C1 segment of cervical spinal cord (tissue), 14 donors: ENCODE results near the gene ZNF236.
A peak's percentile ranks its signal among the peaks of the same experiment; 100 is the strongest.
"Not testable (repeated sequence)": the region's sequence is repeated elsewhere in the genome, so short reads cannot be mapped to it uniquely, and the experiment has no call there.

ENCODE experiments used
- DNase-seq, 14 donors: peaks; one replicate each; lab custom pipeline; 2025; lab: John Stamatoyannopoulos, UW

ZNF236 gene

DNA sequence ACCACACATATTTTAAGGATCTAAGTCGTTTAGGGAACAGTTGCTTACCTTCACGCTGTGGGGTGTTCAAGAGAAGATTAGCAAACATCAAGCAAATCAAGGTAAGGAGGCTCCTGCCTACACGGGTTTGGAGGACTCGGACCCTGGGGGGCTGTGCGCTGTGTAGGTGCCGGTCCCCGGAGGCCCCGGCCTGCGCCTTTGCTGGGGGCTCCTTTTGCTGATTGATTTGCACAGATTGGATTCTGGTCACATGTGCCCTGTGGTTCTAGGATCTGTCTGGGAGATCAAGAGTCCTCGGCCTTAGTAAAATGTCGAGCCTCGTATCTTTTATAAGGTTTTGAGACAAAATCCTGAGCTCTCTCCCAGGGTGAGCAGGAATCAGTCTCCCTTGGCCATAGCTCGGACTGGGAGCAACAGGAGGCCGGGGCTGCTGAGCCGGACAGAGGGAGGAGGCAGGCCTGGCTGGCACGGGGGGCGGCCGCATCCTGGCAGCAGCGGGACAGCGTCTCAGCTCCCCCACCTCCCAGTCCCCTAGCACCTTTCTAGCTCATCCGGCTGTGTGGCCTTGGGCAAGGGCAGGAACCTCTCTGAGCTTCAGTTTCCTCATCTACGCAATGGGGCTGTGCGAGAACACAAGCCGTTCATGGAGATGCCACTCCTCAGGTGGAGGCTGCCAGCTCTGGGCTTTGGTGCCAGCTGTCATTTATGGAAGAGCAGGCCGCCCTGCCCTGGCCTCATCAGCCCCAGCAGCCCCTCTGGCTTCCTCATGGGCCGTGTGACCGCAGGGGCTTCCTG is 163.0 kb downstream of the ZNF236 start:
- no peak for DNase-seq

DNA sequence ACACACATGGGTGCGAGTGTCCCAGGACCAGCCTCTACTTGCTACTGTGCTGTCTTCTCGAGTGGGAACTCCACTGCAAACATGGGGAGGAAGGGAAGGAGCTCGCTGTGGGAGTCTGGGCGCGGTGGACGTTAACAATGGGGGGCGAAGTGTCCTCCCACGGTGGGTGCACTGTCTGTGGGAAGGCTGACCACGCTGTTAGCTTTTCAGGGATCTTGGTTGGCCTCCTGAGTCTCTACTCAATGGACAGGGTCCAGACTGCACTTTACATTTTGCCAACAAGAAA is 163.5 kb downstream of the ZNF236 start:
- no peak for DNase-seq

DNA sequence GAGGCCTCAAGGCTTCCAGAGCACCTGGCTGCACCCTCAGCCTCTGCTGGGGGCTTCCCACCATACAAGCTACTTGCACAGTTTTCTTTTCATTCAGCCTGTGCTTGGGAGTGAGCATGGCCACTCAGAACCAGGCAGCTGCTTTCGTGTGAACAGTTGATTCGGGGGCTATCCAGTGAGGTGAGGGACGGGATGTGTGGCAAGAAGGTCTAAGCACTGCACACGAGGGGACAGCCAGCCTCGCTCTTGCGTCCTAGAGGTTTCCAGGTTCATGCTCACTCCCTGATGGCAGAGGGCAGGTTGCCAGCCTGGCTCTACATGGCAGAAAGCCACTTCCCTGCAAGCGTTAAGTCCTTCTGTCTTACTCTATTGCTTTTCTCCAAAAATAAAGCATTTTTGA is 164.0 kb downstream of the ZNF236 start:
- no peak for DNase-seq

DNA sequence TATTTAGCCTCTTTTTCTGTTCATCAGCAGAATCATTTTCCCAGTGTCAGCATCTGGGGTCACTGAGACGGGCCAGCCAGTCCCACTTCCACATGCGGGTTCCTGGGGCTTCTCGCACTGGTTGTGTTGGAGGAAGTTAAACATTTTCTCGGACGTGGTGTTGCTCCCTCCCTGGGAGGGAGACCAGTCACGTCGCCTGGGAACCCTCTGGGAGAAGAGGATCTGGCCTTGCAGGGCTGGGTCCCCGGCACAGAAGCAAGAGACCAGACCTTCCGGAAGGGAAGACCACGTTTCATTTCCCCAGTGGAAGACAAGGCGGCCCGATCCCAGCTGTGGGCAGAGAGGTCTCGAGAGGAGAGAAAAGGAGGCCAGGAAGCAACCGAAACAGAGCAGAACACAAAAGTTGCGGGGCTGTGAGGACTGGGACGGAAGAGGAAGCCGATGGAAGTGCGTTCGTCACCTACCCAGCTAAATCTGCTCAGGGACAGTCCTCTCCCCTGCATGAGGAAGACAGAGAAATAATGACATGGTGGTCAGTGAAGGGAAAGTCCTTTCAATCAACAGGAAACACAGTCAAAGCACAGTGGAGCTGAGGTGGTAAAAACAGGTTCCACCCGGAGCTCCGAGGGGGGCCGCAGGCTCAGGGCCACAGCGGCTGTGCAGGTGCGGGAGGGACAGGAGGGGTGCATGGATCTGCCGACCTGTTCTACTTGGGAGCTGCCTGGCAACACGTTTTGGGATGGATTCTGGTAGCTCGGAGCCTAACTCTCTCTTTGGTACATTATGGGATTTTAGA is 165.9 kb downstream of the ZNF236 start:
- peak in 2 of 14 donors; percentile 49 to 61 for DNase-seq

DNA sequence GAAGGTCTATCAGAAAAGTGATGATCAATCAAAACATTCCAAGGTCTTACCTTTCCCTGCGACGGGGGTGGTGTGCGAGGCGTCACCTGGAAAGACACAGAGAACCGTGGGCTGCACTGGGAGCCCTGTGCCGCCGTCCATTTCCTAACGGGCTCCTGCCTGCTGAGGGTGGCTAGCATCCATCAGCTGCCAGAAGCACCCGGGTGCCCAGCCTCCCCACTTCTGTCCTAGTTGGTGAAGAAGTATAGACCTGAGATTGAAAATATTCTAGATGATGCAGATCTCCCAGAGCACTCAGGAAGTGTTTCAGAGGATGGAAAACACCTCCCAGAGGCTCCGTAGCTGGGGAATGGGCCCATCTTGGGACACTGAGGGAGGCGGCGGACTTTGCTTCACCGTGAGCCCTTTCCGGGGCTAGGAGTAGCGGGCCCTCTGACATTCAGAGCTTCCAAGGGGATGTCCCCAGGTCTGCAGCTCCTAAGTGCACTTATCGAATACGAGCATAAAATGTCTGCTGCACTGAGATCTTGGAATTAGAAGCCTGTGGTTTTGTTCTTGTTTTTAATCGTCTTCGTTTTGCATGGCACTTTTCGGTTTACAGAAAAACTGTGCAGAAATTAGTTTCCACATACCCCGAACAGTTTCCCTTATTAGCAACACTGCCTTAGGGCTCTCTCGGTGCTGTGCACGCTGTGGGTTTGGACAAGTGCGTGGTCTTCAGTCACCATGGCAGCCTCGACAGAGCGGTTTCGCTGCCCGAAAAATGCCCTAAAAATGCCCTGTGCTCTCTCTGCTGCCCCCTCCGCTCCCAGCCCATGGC is 166.7 kb downstream of the ZNF236 start:
- DNase-seq: no peak

DNA sequence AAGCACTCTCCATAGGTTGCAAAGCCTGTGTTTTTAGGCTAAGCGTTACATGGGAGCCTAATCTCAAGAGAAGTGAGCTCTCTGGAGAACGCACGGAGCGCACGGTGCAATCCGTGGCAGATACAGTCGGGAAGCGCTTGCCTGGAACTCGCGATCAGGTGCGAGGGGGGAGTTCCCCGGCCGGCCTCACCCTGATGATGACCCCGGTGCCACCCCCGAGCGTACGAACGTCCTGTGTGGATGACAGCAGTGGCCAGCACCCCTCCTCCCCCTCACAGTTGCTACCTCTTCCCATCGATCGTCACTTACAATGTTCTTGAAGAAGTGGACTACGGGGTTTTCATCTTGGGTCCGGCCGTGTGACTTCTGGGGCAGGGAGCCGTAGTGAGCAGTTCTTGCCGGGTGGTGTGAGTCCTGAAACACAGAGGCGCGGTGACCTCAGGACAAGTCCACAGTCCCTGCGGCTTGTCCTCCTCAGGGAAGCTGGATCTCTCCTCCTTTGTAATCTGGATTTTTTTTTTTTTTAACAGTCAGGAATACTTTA is 167.4 kb downstream of the ZNF236 start:
- DNase-seq: no peak

DNA sequence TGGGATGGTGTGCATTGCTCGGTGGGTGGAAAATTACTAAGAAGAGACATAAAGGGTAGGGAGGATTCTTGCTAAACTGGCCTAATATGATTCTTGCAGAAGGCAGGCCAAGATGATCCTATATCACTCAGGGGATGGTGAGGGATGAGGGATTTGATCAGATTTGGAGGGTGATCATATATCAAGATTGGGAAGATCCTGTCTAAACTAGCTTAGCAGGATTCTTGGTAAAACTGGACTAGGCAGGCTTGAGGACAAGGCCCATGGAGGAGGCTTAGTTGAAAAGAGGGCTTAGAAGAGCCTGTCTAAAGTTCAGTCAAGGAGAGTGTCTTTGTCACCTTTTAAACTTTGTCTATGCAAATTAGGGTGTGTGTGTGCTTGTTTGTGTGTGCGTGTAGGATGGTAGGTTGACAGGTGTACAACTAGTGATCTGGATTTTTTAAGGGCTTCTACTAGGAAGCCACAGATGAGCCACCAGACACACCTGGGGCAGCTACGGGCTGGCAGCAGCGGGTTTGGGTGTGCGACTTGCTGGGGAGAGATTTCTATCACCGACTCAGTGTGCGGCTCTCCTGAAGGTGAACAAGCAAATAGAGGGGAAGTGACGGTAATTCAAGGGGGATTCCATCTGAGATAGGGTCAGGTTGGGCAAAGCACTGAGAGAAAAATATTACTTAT is 168.1 kb downstream of the ZNF236 start:
- DNase-seq: not testable (repeated sequence)

DNA sequence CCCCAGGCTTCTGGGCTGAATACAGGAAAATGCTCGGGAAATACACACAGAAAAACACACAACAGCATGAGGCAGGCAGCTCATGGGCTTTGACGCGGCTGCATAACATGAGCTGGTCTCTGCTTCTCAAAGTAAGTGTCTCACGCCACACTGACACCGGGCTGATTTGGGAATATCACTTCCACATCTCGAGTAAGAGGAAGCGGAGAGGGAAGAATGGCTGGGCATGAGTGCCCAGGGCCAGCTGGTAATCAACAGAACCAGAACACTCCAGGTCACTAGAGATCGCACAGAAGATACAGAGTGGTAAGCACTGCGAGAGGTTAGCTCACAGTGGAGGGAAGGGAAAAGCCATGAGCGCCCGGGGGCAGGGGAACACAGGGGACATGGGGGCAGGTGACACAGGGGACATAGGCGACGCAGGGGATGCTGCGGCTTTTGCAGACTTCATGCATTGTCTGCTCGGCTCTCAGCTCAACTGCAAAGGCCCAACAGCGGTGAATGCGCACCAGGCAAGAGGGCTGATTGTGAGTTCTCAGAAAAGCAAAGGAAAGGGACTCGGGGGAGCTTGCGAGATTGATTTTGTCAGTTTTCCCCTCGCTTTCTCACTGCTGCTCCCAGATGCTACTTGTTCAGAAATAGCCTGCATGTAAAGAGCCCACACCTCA is 168.8 kb downstream of the ZNF236 start:
- DNase-seq: no peak

DNA sequence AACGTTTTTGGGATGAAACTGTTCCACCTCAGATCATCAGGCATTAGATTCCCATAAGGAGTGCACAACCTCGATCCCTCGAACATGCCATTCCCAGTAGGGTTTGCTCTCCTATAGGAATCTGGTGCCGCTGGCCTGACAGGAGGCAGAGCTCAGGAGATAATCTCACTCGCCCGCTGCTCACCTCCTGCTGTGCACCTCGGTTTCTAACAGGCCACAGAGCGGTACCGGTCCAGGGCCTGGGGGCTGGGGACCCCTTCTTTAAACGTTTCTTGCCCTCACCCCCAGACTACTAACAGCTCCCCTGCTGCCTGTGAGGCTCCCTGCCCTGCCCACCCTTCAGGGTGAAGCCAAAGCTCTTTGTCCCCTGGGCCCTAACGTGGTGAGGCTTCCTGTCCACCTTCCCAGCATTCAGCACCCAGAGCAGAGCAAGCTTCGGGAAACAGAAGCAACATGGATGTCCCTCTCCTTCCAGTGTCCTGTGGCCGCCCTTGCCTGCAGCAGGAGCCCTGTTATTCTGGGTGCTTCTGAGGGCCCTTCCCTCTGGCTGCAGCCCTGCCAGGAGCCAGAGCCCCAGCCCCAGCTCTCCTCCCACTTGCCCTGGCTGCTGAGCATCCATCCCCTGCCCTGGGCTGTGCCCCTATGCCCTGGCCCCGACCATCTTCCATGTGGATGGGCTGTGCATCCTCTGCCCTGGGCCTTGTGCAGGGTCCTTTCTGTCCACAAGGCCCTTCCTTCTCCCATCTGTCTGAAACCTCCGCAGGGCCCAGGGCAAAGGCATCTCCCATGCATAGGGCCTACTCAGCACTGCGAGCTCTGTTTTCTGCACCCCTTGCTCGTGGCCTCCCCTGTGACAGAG is 170.1 kb downstream of the ZNF236 start:
- DNase-seq: no peak

DNA sequence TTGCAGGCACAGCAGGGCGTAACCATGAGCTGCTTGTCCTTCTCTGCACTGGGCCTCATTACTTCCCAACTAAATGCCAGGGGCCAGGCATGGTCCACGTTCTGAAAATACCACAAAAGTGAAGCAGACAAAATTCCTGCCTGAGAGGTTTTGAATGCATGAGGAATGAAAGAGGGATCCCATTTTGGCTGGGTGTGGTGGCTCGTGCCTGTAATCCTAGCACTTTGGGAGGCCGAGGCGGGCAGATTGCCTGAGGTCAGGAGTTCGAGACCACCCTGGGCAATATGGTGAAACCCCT is 170.7 kb downstream of the ZNF236 start:
- DNase-seq: no peak

DNA sequence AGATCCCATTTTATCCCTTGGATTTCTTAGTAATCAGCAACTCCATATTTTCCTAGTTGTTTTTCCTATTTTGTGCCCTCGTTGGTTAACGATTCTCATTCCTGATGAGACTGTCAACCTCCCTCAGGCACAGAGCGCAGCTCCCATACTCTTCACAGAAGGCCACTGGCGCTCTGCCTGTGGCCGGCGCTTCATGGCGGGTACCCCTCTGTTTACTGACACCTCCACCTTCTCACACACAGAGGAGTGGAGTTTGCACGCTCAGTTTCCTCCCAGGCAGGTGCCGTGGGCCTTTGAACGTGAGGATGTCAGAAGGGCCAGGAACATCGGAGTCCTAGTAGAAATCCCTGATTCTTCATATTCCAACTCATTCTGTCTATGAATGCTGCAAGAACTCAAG is 171.2 kb downstream of the ZNF236 start:
- DNase-seq: no peak

DNA sequence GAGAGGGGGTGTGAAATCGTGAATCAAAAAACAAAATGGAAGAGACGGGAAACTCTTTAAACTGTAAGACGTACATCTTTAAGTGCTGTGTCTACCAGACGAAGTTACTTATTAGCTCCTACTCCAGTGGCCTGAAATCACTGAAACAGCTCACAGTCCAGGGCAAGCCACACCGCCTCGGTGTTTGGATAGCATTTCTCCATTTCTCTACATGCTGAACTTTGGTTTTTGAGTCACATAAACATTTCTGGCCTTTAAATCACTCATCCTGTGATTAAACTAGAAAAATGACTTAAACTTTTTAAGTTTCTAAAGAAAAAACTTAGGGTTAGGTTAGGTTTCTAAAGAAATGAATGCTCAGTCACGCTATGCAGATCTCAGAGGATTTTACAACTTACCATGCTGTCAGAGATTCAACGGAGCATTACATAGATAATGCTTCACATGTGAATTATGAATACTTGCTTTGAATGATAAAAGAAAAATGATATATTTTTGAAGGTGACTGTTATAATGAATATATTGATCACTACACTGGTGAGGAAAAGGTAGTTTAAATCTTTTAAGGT is 171.8 kb downstream of the ZNF236 start:
- DNase-seq: no peak

DNA sequence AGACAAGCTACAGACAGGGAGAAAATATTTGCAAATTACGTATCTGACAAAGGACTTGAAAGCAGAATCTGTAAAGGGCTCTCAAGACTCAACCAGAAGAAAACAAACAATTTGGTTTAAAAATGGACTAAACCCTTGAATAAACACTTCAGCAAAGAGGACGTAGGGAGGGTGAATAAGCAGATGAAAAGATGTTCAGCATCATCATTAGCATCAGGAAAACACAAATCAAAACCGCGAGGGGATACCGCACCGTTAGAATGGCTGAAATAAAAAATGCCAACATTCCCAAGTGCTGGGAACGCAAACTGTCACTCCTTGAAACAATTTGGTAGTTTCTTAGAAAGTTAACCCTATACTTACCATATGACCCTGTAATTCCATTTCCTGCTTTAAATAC is 173.5 kb downstream of the ZNF236 start:
- no peak for DNase-seq

DNA sequence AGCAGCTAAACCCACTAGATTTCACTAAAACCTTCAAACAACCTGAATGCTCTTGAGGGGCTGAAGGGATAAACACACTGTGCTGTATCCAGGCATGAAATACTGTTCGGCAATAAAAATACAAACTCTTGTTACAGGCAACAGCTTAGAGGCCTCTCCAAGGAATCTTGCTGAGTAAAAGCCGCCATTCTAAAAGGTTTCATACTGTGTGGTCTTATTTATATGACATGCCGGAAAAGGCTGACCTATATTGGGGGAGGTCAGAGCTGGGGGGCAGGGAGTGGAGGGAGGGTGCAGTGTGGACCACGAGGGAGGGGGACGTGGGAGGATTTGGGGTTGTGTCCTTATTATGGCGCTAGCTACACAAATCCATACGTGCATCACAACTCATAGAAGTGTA is 174.1 kb downstream of the ZNF236 start:
- DNase-seq: no peak

DNA sequence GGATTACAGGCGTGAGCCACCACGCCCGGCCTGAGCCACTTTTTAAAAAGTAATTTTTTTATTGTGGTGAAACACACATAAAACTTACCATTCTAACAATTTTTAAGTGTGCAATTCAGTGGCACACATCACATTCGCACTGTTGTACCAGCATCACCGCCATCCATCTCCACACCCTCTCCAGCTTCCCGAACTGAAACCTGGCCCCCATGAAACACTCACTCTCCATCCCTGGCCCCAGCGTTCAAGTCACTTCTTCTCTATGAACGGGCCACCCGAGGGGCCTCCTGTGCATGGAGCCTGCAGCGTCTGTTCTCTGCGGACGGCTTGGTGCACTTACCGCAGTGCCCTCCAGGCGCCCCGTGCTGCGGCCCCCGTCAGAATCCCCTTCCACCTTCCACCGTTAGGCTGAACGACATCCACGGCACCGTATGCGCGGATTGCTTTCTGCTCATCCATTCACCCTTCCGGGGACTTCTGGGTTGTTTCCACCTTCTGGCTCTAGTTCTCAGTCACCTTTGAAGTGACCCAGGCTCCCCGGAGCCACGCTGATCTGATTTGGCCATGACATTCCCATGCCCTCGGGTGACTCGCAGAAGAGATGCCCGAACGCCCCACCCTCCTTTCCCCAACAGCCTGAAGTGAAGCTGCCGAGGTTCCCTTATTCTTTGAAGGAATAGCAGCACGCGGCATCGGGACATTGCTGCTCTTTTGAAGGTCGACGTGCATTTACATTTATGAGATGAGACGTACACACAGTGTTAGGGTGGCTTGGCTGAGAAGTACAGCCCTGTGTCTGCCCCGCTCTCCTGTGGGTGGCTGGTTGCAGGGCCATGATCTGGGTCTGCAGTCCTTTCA is 175.8 kb downstream of the ZNF236 start:
- no peak for DNase-seq

DNA sequence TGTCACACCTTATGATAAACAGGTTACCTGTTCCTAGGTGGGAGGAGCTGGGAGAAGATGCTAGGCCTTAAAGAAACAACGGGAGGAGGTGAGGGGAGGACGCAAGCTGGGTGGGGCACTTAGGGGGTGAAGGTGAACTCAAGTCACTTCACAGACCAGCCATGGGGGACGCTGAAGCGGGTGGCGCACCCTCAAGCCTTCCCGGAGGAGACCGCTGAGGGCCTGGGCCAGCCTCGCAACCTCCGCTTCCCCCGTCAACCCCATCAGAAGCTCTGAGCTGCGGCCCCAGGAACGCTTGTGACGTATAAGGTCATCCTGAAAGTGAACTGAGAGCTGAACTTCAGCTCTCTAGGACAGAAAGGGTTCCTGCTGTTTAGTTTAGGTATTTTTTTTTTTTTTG is 176.7 kb downstream of the ZNF236 start:
- DNase-seq: no peak

DNA sequence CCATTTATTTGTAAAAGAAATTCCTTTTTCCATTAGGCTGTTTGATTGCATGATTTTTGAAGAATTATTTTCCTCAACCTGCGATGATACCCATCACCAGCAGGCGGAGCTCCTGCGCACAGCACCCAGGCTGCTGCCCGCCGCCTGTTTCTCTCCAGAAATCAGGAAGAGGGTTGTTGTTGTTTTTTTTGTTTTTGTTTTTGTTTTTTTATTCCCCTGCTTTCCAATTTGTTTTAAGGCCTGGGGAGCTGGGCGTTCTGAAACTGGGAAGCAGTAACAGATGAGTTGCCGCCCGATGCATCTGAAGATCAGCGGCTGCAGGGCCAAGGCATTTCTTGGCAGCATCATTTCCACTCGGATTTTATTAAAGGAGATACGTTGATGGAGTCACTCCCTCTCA is 178.2 kb downstream of the ZNF236 start:
- DNase-seq: peak in 4 of 14 donors; percentile 8 to 47 (median 43)

DNA sequence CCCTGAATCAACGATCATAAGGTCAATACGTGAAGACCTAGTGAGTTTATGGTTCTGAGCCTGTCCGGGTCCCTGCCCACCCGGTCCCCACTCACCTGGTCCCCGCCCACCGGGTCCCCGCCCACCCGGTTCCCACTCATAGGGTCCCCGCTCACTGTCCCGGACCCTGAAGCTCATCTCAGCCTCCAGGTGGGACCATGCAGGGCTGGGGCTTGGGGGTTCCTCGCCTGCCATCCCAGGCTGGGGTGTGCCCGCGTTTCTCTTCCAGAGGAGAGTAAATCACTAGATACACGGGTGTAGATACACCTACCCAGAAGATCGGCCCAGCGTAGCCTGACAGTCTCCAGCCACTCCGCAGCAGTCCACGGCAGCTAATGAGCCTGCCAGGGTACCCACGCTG is 178.7 kb downstream of the ZNF236 start:
- DNase-seq: no peak

DNA sequence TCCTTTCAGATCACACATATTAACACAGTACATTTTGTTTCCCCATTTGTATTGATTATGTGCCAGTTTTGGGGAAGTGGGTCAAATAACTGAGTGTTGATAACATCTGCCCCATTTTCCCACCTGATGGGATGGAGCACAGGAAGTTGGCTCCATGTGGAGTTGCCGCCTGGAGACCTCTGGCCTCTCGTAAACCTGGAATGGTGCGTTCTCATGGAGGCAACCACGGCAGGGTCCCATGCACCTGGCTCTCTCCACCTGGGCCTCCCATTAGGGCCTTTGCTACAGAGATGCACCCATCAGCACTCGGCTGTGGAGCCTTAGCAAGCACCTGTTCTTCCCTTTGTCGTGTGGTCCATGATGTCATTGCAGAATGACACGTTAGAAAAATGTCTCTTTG is 179.6 kb downstream of the ZNF236 start:
- DNase-seq: no peak
